HG03066 (cell line): ENCODE data around the gene TPM1.

Experiments
- ATAC-seq: cut with Tn5 transposase; IDR thresholded peaks from one replicate; pipeline ENCODE4 v1.9.1; 2021; ENCODE audit warnings: low read depth; ENCODE audit not compliant: unreplicated experiment

The TPM1 gene

GRCh38 chr15:63052961-63053698, 10.6 kb downstream of the TPM1 start:
- ATAC-seq, result no peak

- ATAC-seq, result no peak
Observed at GRCh38 chr15:63054281-63054683, 11.7 kb downstream of the TPM1 start.

- no peak for ATAC-seq
Observed at GRCh38 chr15:63054985-63055384, 12.4 kb downstream of the TPM1 start.

- no peak for ATAC-seq
Observed at GRCh38 chr15:63056829-63057228, 14.3 kb downstream of the TPM1 start.

- ATAC-seq, result no peak
Observed at GRCh38 chr15:63057468-63058345, 15.2 kb downstream of the TPM1 start.

- ATAC-seq, result no peak
Observed at GRCh38 chr15:63059075-63059474, 16.5 kb downstream of the TPM1 start.

GRCh38 chr15:63059573-63060216, 17.1 kb downstream of the TPM1 start:
- ATAC-seq, result no peak

- ATAC-seq, result no peak
Observed at GRCh38 chr15:63060699-63061098, 18.2 kb downstream of the TPM1 start.

- ATAC-seq, result no peak
Observed at GRCh38 chr15:63061975-63062374, 19.4 kb downstream of the TPM1 start.

- ATAC-seq, result no peak
Observed at GRCh38 chr15:63063164-63063756, 20.7 kb downstream of the TPM1 start.

- no peak for ATAC-seq
Observed at GRCh38 chr15:63063877-63064409, 21.4 kb downstream of the TPM1 start.

- ATAC-seq, result no peak
Observed at GRCh38 chr15:63065262-63066221, 23.0 kb downstream of the TPM1 start.

GRCh38 chr15:63066272-63066671, 23.7 kb downstream of the TPM1 start:
- no peak for ATAC-seq

GRCh38 chr15:63067306-63067705, 24.8 kb downstream of the TPM1 start:
- ATAC-seq, result no peak

- ATAC-seq, result no peak
Observed at GRCh38 chr15:63067976-63068743, 25.6 kb downstream of the TPM1 start.

- no peak for ATAC-seq
Observed at GRCh38 chr15:63069616-63070090, 27.1 kb downstream of the TPM1 start.

- ATAC-seq, result no peak
Observed at GRCh38 chr15:63070681-63071129, 28.2 kb downstream of the TPM1 start.

- no peak for ATAC-seq
Observed at GRCh38 chr15:63071288-63071909, 28.9 kb downstream of the TPM1 start.
